GM12878 (cell line): Measurements from ENCODE around the gene FILIP1L. TPM values are rescaled to one million over a fixed set of nuclear protein-coding genes. Genes with fewer than 3 reads are reported as not detected.

ENCODE experiments used
- ATF3 ChIP-seq: IDR thresholded peaks from 2 replicates; pipeline ENCODE4 v1.6.1; 2011; ENCODE audit warnings: low read depth, mild to moderate bottlenecking, low read length, moderate library complexity, borderline replicate concordance; ENCODE audit errors: extremely low read depth
- BACH1 ChIP-seq: fragments of 450-650 bp; IDR thresholded peaks from 2 replicates; pipeline ENCODE4 v1.6.1; 2017; ENCODE audit warnings: mild to moderate bottlenecking, borderline replicate concordance
- CHD2 ChIP-seq: IDR thresholded peaks from 2 replicates; pipeline ENCODE4 v1.6.1; 2011; ENCODE audit warnings: low read depth, low read length, improper control_type of control experiment, borderline replicate concordance
- DPF2 ChIP-seq: fragments of 450-650 bp; IDR thresholded peaks from 2 replicates; pipeline ENCODE4 v1.6.1; 2017; ENCODE audit warnings: mild to moderate bottlenecking
- E2F4 ChIP-seq: IDR thresholded peaks from 2 replicates; pipeline ENCODE4 v1.6.1; 2012; ENCODE audit warnings: low read depth, low read length, improper control_type of control experiment
- E4F1 ChIP-seq: fragments of 450-650 bp; IDR thresholded peaks from 2 replicates; pipeline ENCODE4 v1.6.1; 2018; ENCODE audit warnings: borderline replicate concordance, mild to moderate bottlenecking; ENCODE audit not compliant: partially characterized antibody
- FOS ChIP-seq: IDR thresholded peaks from 3 replicates; pipeline ENCODE4 v1.6.1; 2011; ENCODE audit warnings: borderline replicate concordance; ENCODE audit not compliant: insufficient read length; ENCODE audit errors: extremely low read depth
- HDGF ChIP-seq: fragments of 450-650 bp; IDR thresholded peaks from 2 replicates; pipeline ENCODE4 v1.6.1; 2016; ENCODE audit warnings: antibody characterized with exemption
- IRF4 ChIP-seq: IDR thresholded peaks from 2 replicates; pipeline ENCODE4 v1.6.1; 2011; ENCODE audit warnings: low read depth, low read length
- JUND ChIP-seq: IDR thresholded peaks from 2 replicates; pipeline ENCODE4 v1.6.1; 2012; ENCODE audit warnings: low read depth, mild to moderate bottlenecking, low read length, improper control_type of control experiment, moderate library complexity
- MAX ChIP-seq: IDR thresholded peaks from 2 replicates; pipeline ENCODE4 v1.6.1; 2012; ENCODE audit warnings: low read depth, low read length, improper control_type of control experiment
- PRDM15 ChIP-seq: fragments of 450-650 bp; formaldehyde crosslinking; IDR thresholded peaks from 2 replicates; pipeline ENCODE4 v1.4.0; 2020; ENCODE audit warnings: mild to moderate bottlenecking, moderate library complexity
- SKIL ChIP-seq: fragments of 450-650 bp; IDR thresholded peaks from 2 replicates; pipeline ENCODE4 v1.6.1; 2017; ENCODE audit warnings: mild to moderate bottlenecking, low read depth, inconsistent platforms; ENCODE audit not compliant: poor library complexity, severe bottlenecking
- SPI1 ChIP-seq: IDR thresholded peaks from 2 replicates; pipeline ENCODE4 v1.6.1; 2011; ENCODE audit warnings: low read depth, mild to moderate bottlenecking, low read length, moderate library complexity, borderline replicate concordance; ENCODE audit not compliant: insufficient read depth
- TBL1XR1 ChIP-seq: IDR thresholded peaks from 2 replicates; pipeline ENCODE4 v1.6.1; 2012; ENCODE audit warnings: low read depth, low read length, improper control_type of control experiment
- USF1 ChIP-seq: IDR thresholded peaks from 2 replicates; pipeline ENCODE4 v1.6.1; 2011; ENCODE audit warnings: borderline replicate concordance, low read depth, mild to moderate bottlenecking, moderate library complexity, mixed read lengths, low read length; ENCODE audit not compliant: insufficient read depth; ENCODE audit errors: extremely low read length
- YY1 ChIP-seq: IDR thresholded peaks from 2 replicates; pipeline ENCODE4 v1.6.1; 2011; ENCODE audit warnings: low read depth, mild to moderate bottlenecking, low read length
- polyA plus RNA-seq, 11 experiments: library from polyadenylated mRNA; depleted of rRNA in 4 of 11; unstranded in 6 of 11; stranded (reverse) in 5 of 11; fragments of >200 nt; fragmentation: Nextera tagmentation in 4 of 11; fragmentation: Illumina TruSeq in 1 of 11; extraction: Ambion mirVana in 4 of 11; extraction: Trizol in 1 of 11; gene quantifications; 1 replicate in 1 of 11; 2 replicates in 10 of 11; pipeline versions ENCODE4 v1.2.1 to v1.2.3, GENCODE V29; 2011 to 2016; ENCODE audit warnings: inconsistent platforms in 2 of 11, missing spikeins in 2 of 11, low read depth in 1 of 11
- total RNA-seq, 4 experiments: library from RNA; depleted of rRNA in 3 of 4; stranded (reverse); fragments of >200 nt in 3 of 4; fragmentation: Illumina TruSeq in 1 of 4; extraction: Trizol in 1 of 4; gene quantifications; 2 replicates each; pipeline versions ENCODE4 v1.2.1 to v1.2.3, GENCODE V29; 2013 to 2021

The FILIP1L gene
- total and polyA plus RNA-seq, 10 of the 15 experiments (the other 5 are each of a cell fraction or from before 2014, with no cell fraction given) = 0.24 to 6.1 (median 3.5) TPM

GRCh38 chr3:100044369-100044768 is 69.9 kb downstream of the FILIP1L start (continued):
- TF ChIP-seq PRDM15 (CRISPR knock-in tag) (no peak), CHD2 (no peak), YY1 (no peak), HDGF (no peak), FOS (no peak), JUND (no peak), IRF4 (peak; percentile 87), E2F4 (no peak), BACH1 (no peak), SPI1 (peak; percentile 98), MAX (no peak), ATF3 (no peak), DPF2 (peak; percentile 70; the same call in 1 of the 2 replicates), E4F1 (no peak), SKIL (no peak), USF1 (no peak), TBL1XR1 (no peak)
